Germinal center (tissue), 1 donor: ENCODE results near the gene PGK2.
"Not testable (repeated sequence)": the region's sequence is repeated elsewhere in the genome, so short reads cannot be mapped to it uniquely, and the experiment has no call there.

Source experiments
- DNase-seq: peaks from one replicate; pipeline ENCODE4 v3.0.0; 2012; ENCODE audit warnings: mixed read lengths, low spot score

Gene PGK2

GRCh38 chr6:49787176-49787575 is at the start of gene PGK2:
Gene PGK2, minus strand, starts transcription at chr6:49787285. Its CDS starts 98 bp downstream, at chr6:49787187.
- DNase-seq: no peak

GRCh38 chr6:49835140-49835539 is 48.1 kb upstream of the PGK2 start:
- no peak for DNase-seq

GRCh38 chr6:49833386-49833785 is 46.3 kb upstream of the PGK2 start:
- no peak for DNase-seq

GRCh38 chr6:49826743-49827406 is 39.8 kb upstream of the PGK2 start:
- DNase-seq: no peak

GRCh38 chr6:49815166-49815565 is 28.1 kb upstream of the PGK2 start:
- DNase-seq: no peak

- no peak for DNase-seq
Observed at GRCh38 chr6:49813248-49813647, 26.2 kb upstream of the PGK2 start.

- no peak for DNase-seq
Observed at GRCh38 chr6:49806145-49806544, 19.1 kb upstream of the PGK2 start.

- no peak for DNase-seq
Observed at GRCh38 chr6:49805246-49805645, 18.2 kb upstream of the PGK2 start.

GRCh38 chr6:49801525-49801924 is 14.4 kb upstream of the PGK2 start:
- no peak for DNase-seq

GRCh38 chr6:49799090-49799489 is 12.0 kb upstream of the PGK2 start:
- DNase-seq: no peak

GRCh38 chr6:49796842-49797455 is 9.9 kb upstream of the PGK2 start:
- not testable (repeated sequence) for DNase-seq

- no peak for DNase-seq
Observed at GRCh38 chr6:49790341-49790740, 3.3 kb upstream of the PGK2 start.

GRCh38 chr6:49784272-49784671 is 2.8 kb downstream of the PGK2 start:
- DNase-seq: no peak

- DNase-seq: no peak
Observed at GRCh38 chr6:49782725-49783124, 4.4 kb downstream of the PGK2 start.

- DNase-seq: no peak
Observed at GRCh38 chr6:49782293-49782692, 4.8 kb downstream of the PGK2 start.

- DNase-seq: no peak
Observed at GRCh38 chr6:49776444-49776843, 10.6 kb downstream of the PGK2 start.

- DNase-seq: no peak
Observed at GRCh38 chr6:49775043-49775442, 12.0 kb downstream of the PGK2 start.

GRCh38 chr6:49772285-49772684 is 14.8 kb downstream of the PGK2 start:
- DNase-seq: no peak

GRCh38 chr6:49766762-49767161 is 20.3 kb downstream of the PGK2 start:
- DNase-seq: no peak

- no peak for DNase-seq
Observed at GRCh38 chr6:49764571-49765236, 22.4 kb downstream of the PGK2 start.

GRCh38 chr6:49744259-49744658 is 42.8 kb downstream of the PGK2 start, which contains the start of gene CRISP3:
Gene CRISP3, minus strand, starts transcription at chr6:49744388. Its CDS starts 21 bp downstream, at chr6:49744367.
- DNase-seq: no peak

- no peak for DNase-seq
Observed at GRCh38 chr6:49743429-49743828, 43.7 kb downstream of the PGK2 start.

- no peak for DNase-seq
Observed at GRCh38 chr6:49739423-49739822, 47.7 kb downstream of the PGK2 start.
